ENCODE data around the gene DENND4A.

DNA sequence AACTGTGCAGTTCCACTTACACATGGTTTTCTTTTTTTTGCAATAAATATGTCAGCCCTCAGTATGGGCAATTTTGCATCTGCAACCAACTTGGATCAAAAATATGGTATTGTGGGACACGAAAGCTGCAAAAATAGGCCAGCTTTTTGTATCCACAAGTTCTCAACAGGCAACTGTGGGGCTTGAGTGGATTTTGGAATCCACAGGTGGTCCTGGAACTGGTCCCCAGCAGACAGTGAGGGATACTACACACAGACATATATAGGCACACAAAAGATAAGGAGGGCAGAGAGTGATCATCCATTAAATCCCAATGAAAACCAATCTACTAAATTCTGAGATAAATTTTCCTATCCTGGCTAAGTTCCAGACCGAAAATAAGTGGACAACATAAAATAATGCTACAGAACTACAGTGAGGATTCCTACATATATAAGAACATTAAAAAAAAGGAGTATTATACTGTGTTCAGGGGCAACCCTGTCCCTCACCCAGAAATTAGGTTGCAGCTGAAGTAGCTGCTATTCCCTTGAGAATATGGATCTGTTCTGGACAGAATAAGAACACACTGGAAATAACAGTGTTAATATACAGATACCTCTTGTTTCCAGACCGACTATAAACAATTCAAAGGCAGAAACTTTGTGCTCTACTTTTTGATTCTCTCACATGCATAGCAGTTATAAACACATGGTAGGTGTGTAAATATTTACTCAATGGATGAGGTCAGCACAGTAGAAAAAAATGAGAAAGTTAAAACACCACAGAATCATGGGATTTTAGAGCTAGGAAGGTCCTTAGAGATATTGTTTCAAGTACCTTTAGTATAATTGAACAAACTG lies 25.4 kb downstream of the DENND4A start:
- TF ChIP-seq POLR2AphosphoS5 (IDR thresholded peaks at IDR 0.05; ENCODE audit: low read depth, low read length) (no peak), REST (IDR thresholded peaks at IDR 0.05; ENCODE audit: insufficient read depth in 1 of 2, low read depth in 2 of 2, low read length in 2 of 2) (no peak), TAF1 (IDR thresholded peaks at IDR 0.05; ENCODE audit: borderline replicate concordance, insufficient read depth, low read length) (no peak), SIN3A (IDR thresholded peaks at IDR 0.05; ENCODE audit: borderline replicate concordance, insufficient read depth, low read length) (no peak)

Measured in PFSK-1 (cell line).